Tibial nerve (tissue), 4 donors: ENCODE measurements around the gene TNFSF12. TPM values are rescaled to one million over a fixed set of nuclear protein-coding genes. Genes with fewer than 3 reads are reported as not detected.
"Not testable (repeated sequence)": the region's sequence is repeated elsewhere in the genome, so short reads cannot be mapped to it uniquely, and the experiment has no call there.

Source experiments
- DNase-seq, 2 donors: peaks; one replicate each; pipeline ENCODE4 v3.0.0-alpha.2; 2019; ENCODE audit warnings: low spot score in 2 of 2
- H3K27ac ChIP-seq, 4 donors: fragments of 200-600 bp; sonication (generic) in 3 of 4; one replicate each; pipeline ENCODE4 v1.5.1; 2017 to 2019; ENCODE audit warnings: mild to moderate bottlenecking in 1 of 4
- H3K27me3 ChIP-seq, 2 donors: fragments of 200-600 bp; sonication (generic) in 1 of 2; one replicate each; pipeline versions ENCODE4 v1.5.1 to v1.6.0; 2017 to 2019
- H3K36me3 ChIP-seq, 3 donors: fragments of 200-600 bp; sonication (generic); one replicate each; pipeline ENCODE4 v1.5.1; 2018 to 2019
- H3K4me1 ChIP-seq, 4 donors: fragments of 200-600 bp; sonication (generic) in 3 of 4; one replicate each; pipeline ENCODE4 v1.5.1; 2017 to 2019
- H3K4me3 ChIP-seq, 4 donors: fragments of 200-600 bp; sonication (generic) in 3 of 4; one replicate each; pipeline ENCODE4 v1.5.1; 2017 to 2019; ENCODE audit warnings: mild to moderate bottlenecking in 1 of 4, moderate library complexity in 1 of 4
- H3K9me3 ChIP-seq, 4 donors: fragments of 200-600 bp; sonication (generic) in 3 of 4; one replicate each; pipeline ENCODE4 v1.5.1; 2017 to 2019
- CTCF ChIP-seq, 5 experiments: fragments of 200-600 bp in 3 of 5; fragments of 450-650 bp in 2 of 5; sonication (generic) in 3 of 5; IDR thresholded peaks; one replicate each; pipeline ENCODE4 v1.5.1; 2016 to 2019; ENCODE audit warnings: antibody characterized with exemption in 5 of 5, mild to moderate bottlenecking in 3 of 5, moderate library complexity in 2 of 5
- EP300 ChIP-seq, 2 donors: sonication (generic); formaldehyde crosslinking; IDR thresholded peaks; one replicate each; pipeline ENCODE4 v1.6.1; 2017; ENCODE audit warnings: antibody characterized with exemption in 2 of 2, mild to moderate bottlenecking in 1 of 2
- POLR2A ChIP-seq, 2 donors: fragments of 450-650 bp; IDR thresholded peaks; one replicate each; pipeline ENCODE4 v1.6.1; 2017; ENCODE audit warnings: antibody characterized with exemption in 2 of 2, mild to moderate bottlenecking in 2 of 2, moderate library complexity in 2 of 2
- WGBS, 2 donors: methylation state at CpG; one replicate each; pipeline ENCODE4 v1.1.5; 2018; 5-methylcytosine and 5-hydroxymethylcytosine counted together
- small RNA-seq: library from RNA; depleted of rRNA; stranded (forward); fragments of <200 nt; gene quantifications from one replicate; pipeline ENCODE3, GENCODE V24; 2016
- total RNA-seq, 4 donors: library from RNA; depleted of rRNA; stranded (reverse); fragments of >200 nt; gene quantifications; one replicate each; pipeline ENCODE4 v1.1.0, GENCODE V29; 2016

The TNFSF12 gene
- total RNA-seq, 4 donors from 2014 or later: 59.4 to 109 (median 98.8) TPM

- no peak overlapping the region for H3K27ac ChIP-seq
- no peaks in the 10 kb centered on the region for H3K9me3 ChIP-seq
- 80 to 85% methylated on average over 5 of the region's 5 CpGs for WGBS, 2 donors
- no peak for DNase-seq
- peaks cover 0 to 30% (median 2%) of the 10 kb centered on the region in 4 donors for H3K4me1 ChIP-seq
- no peak overlapping the region for H3K4me3 ChIP-seq
- peaks cover 8 to 75% (median 35%) of the 10 kb centered on the region in 3 donors for H3K36me3 ChIP-seq
- TF ChIP-seq EP300 (IDR thresholded peaks at IDR 0.05): no peak
- no peak for TF ChIP-seq CTCF (IDR thresholded peaks at IDR 0.05)
- TF ChIP-seq POLR2A (IDR thresholded peaks at IDR 0.05): no peak
- H3K27me3 ChIP-seq: no peaks in the 10 kb centered on the region
Measured at GRCh38 chr17:7591596-7591995, 42.7 kb downstream of the TNFSF12 start.

GRCh38 chr17:7592422-7593021 is 43.7 kb downstream of the TNFSF12 start:
- H3K4me3 ChIP-seq: no peak overlapping the region
- H3K9me3 ChIP-seq: no peaks in the 10 kb centered on the region
- no peaks in the 10 kb centered on the region for H3K27me3 ChIP-seq
- H3K36me3 ChIP-seq: peaks cover 8 to 75% (median 35%) of the 10 kb centered on the region in 3 donors
- no peak for DNase-seq
- H3K4me1 ChIP-seq: peaks cover 0 to 28% (median 2%) of the 10 kb centered on the region in 4 donors
- H3K27ac ChIP-seq: no peak overlapping the region
- 91 to 94% methylated on average over 23 of the region's 23 CpGs for WGBS, 2 donors
- no peak for TF ChIP-seq CTCF (IDR thresholded peaks at IDR 0.05)
- TF ChIP-seq EP300 (IDR thresholded peaks at IDR 0.05): no peak
- TF ChIP-seq POLR2A (IDR thresholded peaks at IDR 0.05): no peak

- Histone ChIP-seq H3K36me3 (peaks cover 8 to 75% (median 35%) of the 10 kb centered on the region in 3 donors), H3K4me1 (peaks cover 0 to 20% (median 2%) of the 10 kb centered on the region in 4 donors), H3K9me3 (no peaks in the 10 kb centered on the region), H3K27ac (no peak overlapping the region), H3K27me3 (no peaks in the 10 kb centered on the region), H3K4me3 (no peak overlapping the region)
- no peak for TF ChIP-seq CTCF (IDR thresholded peaks at IDR 0.05)
- no peak for TF ChIP-seq EP300 (IDR thresholded peaks at IDR 0.05)
- TF ChIP-seq POLR2A (IDR thresholded peaks at IDR 0.05): no peak
- no peak for DNase-seq
- 79% methylated on average over 12 of the region's 12 CpGs for WGBS, 2 donors
Measured at GRCh38 chr17:7593296-7593695, 44.4 kb downstream of the TNFSF12 start.

GRCh38 chr17:7597561-7597960 is 48.7 kb downstream of the TNFSF12 start:
- DNase-seq, H3K27me3 ChIP-seq, H3K27ac ChIP-seq, H3K9me3 ChIP-seq, H3K4me1 ChIP-seq, H3K4me3 ChIP-seq: not testable (repeated sequence)
- 43 to 47% methylated on average over 5 of the region's 5 CpGs for WGBS, 2 donors
- H3K36me3 ChIP-seq: peaks cover 8 to 97% (median 47%) of the 10 kb centered on the region in 3 donors

- Histone ChIP-seq H3K36me3 (peaks cover 2 to 50% (median 5%) of the 10 kb centered on the region in 3 donors), H3K4me1 (peaks cover 0 to 17% (median 2%) of the 10 kb centered on the region in 4 donors), H3K27me3 (no peaks in the 10 kb centered on the region), H3K27ac (no peak overlapping the region), H3K9me3 (no peaks in the 10 kb centered on the region), H3K4me3 (no peak overlapping the region)
- no peak for TF ChIP-seq POLR2A (IDR thresholded peaks at IDR 0.05)
- TF ChIP-seq EP300 (IDR thresholded peaks at IDR 0.05): no peak
- no peak for TF ChIP-seq CTCF (IDR thresholded peaks at IDR 0.05)
- no peak for DNase-seq
- 86 to 90% methylated on average over 4 of the region's 4 CpGs for WGBS, 2 donors
Measured at GRCh38 chr17:7606280-7606679, 57.4 kb downstream of the TNFSF12 start.

Small RNAs within 50 kb of the gene (small RNA-seq; reads per million reads assigned to genes)
- gene CD68: not detected
- gene RF00019: not detected
- not detected for gene SNORA48
- gene SNORD10: not detected

Other genes with a start within 250 kb of the TNFSF12 start
- 100 to 1,000 TPM; 106 to 278 (median 132) TPM for gene EIF5A, start 241.4 kb upstream of the TNFSF12 start, total RNA-seq
- gene GPS2, start 233.7 kb upstream of the TNFSF12 start, total RNA-seq: 100 to 1,000 TPM in 1 of 4 donors, 10 to 100 TPM in 3; 36.1 to 108 (median 57.3) TPM
- 10 to 100 TPM; 16.2 to 40.2 (median 27.5) TPM for gene NEURL4, start 219.7 kb upstream of the TNFSF12 start, total RNA-seq
- 10 to 100 TPM in 3 of 4 donors, 1 to 10 TPM in 1; 8.1 to 33.1 (median 11.2) TPM for gene ACAP1, start 212.5 kb upstream of the TNFSF12 start, total RNA-seq
- 10 to 100 TPM; 25.3 to 35.4 (median 28.7) TPM for gene KCTD11, start 196.9 kb upstream of the TNFSF12 start, total RNA-seq
- not detected for gene TMEM95, start 193.9 kb upstream of the TNFSF12 start, total RNA-seq
- 1 to 10 TPM; 2.4 to 9.8 (median 6.0) TPM for gene TNK1, start 168.0 kb upstream of the TNFSF12 start, total RNA-seq
- gene PLSCR3, start 154.5 kb upstream of the TNFSF12 start, total RNA-seq: 10 to 100 TPM; 28.7 to 55.5 (median 42.9) TPM
- gene TMEM256, start 145.0 kb upstream of the TNFSF12 start, total RNA-seq: 100 to 1,000 TPM in 2 of 4 donors, 10 to 100 TPM in 2; 88.3 to 121 (median 103) TPM
- 10 to 100 TPM; 14.4 to 32.4 (median 23.9) TPM for gene NLGN2, start 141.2 kb upstream of the TNFSF12 start, total RNA-seq
- gene SPEM1, start 128.7 kb upstream of the TNFSF12 start, total RNA-seq: not detected
- gene SPEM2, start 123.4 kb upstream of the TNFSF12 start, total RNA-seq: not detected
- not detected for gene SPEM3, start 120.2 kb upstream of the TNFSF12 start, total RNA-seq
- 1 to 10 TPM; 1.7 to 6.6 (median 4.1) TPM for gene TMEM102, start 113.6 kb upstream of the TNFSF12 start, total RNA-seq
- 1 to 10 TPM; 1.5 to 3.3 (median 2.2) TPM for gene FGF11, start 109.5 kb upstream of the TNFSF12 start, total RNA-seq
- 10 to 100 TPM in 3 of 4 donors, 1 to 10 TPM in 1; 6.5 to 16.0 (median 13.5) TPM for gene CHRNB1, start 104.0 kb upstream of the TNFSF12 start, total RNA-seq
- gene ZBTB4, start 69.4 kb upstream of the TNFSF12 start, total RNA-seq: 10 to 100 TPM; 60.5 to 64.1 (median 63.0) TPM
- gene SLC35G6, start 67.6 kb upstream of the TNFSF12 start, total RNA-seq: not detected
- 100 to 1,000 TPM in 3 of 4 donors, 10 to 100 TPM in 1; 87.0 to 163 (median 125) TPM for gene POLR2A, start 64.7 kb upstream of the TNFSF12 start, total RNA-seq
- gene TNFSF13, start 9.7 kb downstream of the TNFSF12 start, total RNA-seq: 10 to 100 TPM; 44.7 to 93.3 (median 64.7) TPM
- gene SENP3, start 12.9 kb downstream of the TNFSF12 start, total RNA-seq: 10 to 100 TPM; 54.3 to 75.4 (median 59.0) TPM
- 10 to 100 TPM; 19.3 to 65.7 (median 34.2) TPM for gene CD68, start 30.6 kb downstream of the TNFSF12 start, total RNA-seq
- 100 to 1,000 TPM in 1 of 4 donors, 10 to 100 TPM in 3; 58.3 to 102 (median 66.2) TPM for gene MPDU1, start 34.8 kb downstream of the TNFSF12 start, total RNA-seq
- 1 to 10 TPM; 3.1 to 6.9 (median 5.0) TPM for gene SOX15, start 41.0 kb downstream of the TNFSF12 start, total RNA-seq
- 10 to 100 TPM; 34.7 to 39.4 (median 36.7) TPM for gene FXR2, start 65.8 kb downstream of the TNFSF12 start, total RNA-seq
- gene SAT2, start 78.8 kb downstream of the TNFSF12 start, total RNA-seq: 100 to 1,000 TPM in 1 of 4 donors, 10 to 100 TPM in 3; 69.3 to 130 (median 82.0) TPM
- 1 to 10 TPM in 1 of 4 donors, under 1 TPM in 1, not detected in 2; 0.63 to 1.2 TPM for gene SHBG, start 81.1 kb downstream of the TNFSF12 start, total RNA-seq
- gene ATP1B2, start 101.9 kb downstream of the TNFSF12 start, total RNA-seq: 1 to 10 TPM; 1.5 to 3.9 (median 1.9) TPM
- 10 to 100 TPM; 26.7 to 32.1 (median 30.0) TPM for gene TP53, start 138.4 kb downstream of the TNFSF12 start, total RNA-seq
- 1 to 10 TPM; 3.6 to 8.0 (median 4.8) TPM for gene WRAP53, start 139.4 kb downstream of the TNFSF12 start, total RNA-seq
- gene EFNB3, start 156.1 kb downstream of the TNFSF12 start, total RNA-seq: under 1 TPM in 2 of 4 donors, not detected in 2; 0.20 to 0.21 TPM
- 1 to 10 TPM in 1 of 4 donors, under 1 TPM in 3; under 0.01 to 1.4 (median under 0.01) TPM for gene DNAH2, start 168.7 kb downstream of the TNFSF12 start, total RNA-seq